Suprapubic skin (tissue), 4 donors: ENCODE data around the gene PTGER2. TPM values are rescaled to one million over a fixed set of nuclear protein-coding genes. Genes with fewer than 3 reads are reported as not detected.

ENCODE experiments used
- DNase-seq, 2 donors: peaks; one replicate each; pipeline ENCODE4 v3.0.0-alpha.2; 2019; ENCODE audit warnings: low spot score in 2 of 2
- H3K27ac ChIP-seq: fragments of 200-600 bp; sonication (generic); one replicate; pipeline ENCODE4 v1.5.1; 2019
- H3K27me3 ChIP-seq: fragments of 200-600 bp; sonication (generic); one replicate; pipeline ENCODE4 v1.5.1; 2019
- H3K36me3 ChIP-seq: fragments of 200-600 bp; sonication (generic); one replicate; pipeline ENCODE4 v1.5.1; 2019
- H3K4me1 ChIP-seq: fragments of 200-600 bp; sonication (generic); one replicate; pipeline ENCODE4 v1.5.1; 2019
- H3K4me3 ChIP-seq: fragments of 200-600 bp; sonication (generic); one replicate; pipeline ENCODE4 v1.5.1; 2019; ENCODE audit warnings: mild to moderate bottlenecking
- H3K9me3 ChIP-seq: fragments of 200-600 bp; sonication (generic); one replicate; pipeline ENCODE4 v1.5.1; 2019
- EP300 ChIP-seq: sonication (generic); formaldehyde crosslinking; IDR thresholded peaks from one replicate; pipeline ENCODE4 v1.6.1; 2017; ENCODE audit warnings: antibody characterized with exemption
- POLR2A ChIP-seq, 2 donors: fragments of 450-650 bp; IDR thresholded peaks; one replicate each; pipeline ENCODE4 v1.6.1; 2017; ENCODE audit warnings: antibody characterized with exemption in 2 of 2, mild to moderate bottlenecking in 2 of 2, moderate library complexity in 2 of 2
- POLR2AphosphoS5 ChIP-seq, 3 donors: sonication (generic); formaldehyde crosslinking; IDR thresholded peaks; one replicate each; pipeline ENCODE4 v1.6.1; 2017; ENCODE audit warnings: antibody characterized with exemption in 3 of 3
- WGBS: methylation state at CpG from one replicate; pipeline ENCODE4 v1.1.5; 2018; 5-methylcytosine and 5-hydroxymethylcytosine counted together
- total RNA-seq, 4 donors: library from RNA; depleted of rRNA; stranded (reverse); fragments of >200 nt; gene quantifications; one replicate each; pipeline ENCODE4 v1.1.0, GENCODE V29; 2016
- TF ChIP-seq, protein P1 (sequence below), 2 donors: fragments of 200-600 bp in 1 of 2; fragments of 450-650 bp in 1 of 2; sonication (generic) in 1 of 2; IDR thresholded peaks; one replicate each; pipeline ENCODE4 v1.5.1; 2016 to 2019; ENCODE audit warnings: antibody characterized with exemption in 2 of 2, mild to moderate bottlenecking in 1 of 2, moderate library complexity in 1 of 2

The PTGER2 gene
- total RNA-seq, 4 donors from 2014 or later = 0.49 to 1.0 (median 0.68) TPM

DNA sequence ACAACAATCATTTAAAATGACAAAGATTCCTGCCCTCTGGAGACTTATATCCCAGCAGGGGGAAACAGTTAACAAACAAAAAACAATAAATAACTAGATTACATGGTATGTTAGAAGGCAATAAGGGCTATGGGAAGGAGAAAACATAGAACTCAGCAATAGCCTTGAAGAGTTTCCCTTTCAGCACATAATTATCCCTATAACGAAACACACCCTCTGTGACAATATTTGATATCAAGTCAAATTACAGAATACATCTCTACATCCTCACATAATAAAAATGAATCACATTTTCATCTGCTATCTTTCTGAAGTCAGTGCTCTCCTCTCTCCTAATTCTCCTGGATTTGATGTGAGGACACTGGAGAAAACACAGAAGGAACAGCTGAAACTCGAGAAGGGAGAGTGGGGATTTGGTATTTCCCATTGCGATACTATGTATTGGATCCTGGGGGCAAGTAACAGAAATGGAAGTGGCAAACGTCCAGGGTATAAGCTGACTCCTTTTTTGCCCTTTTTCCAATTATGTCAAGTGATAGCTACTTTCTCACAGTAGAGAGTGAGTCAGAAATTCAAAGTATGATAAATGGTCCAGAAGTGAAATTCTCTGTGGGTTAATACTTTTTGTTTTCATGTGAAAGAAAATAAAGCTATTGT is 9.7 kb upstream of the PTGER2 start:
- no peak overlapping the region for H3K27ac ChIP-seq
- no peaks in the 10 kb centered on the region for H3K9me3 ChIP-seq
- TF ChIP-seq POLR2AphosphoS5 (IDR thresholded peaks at IDR 0.05) (no peak), POLR2A (IDR thresholded peaks at IDR 0.05) (no peak), EP300 (no peak)
- TF ChIP-seq, protein P1, sequence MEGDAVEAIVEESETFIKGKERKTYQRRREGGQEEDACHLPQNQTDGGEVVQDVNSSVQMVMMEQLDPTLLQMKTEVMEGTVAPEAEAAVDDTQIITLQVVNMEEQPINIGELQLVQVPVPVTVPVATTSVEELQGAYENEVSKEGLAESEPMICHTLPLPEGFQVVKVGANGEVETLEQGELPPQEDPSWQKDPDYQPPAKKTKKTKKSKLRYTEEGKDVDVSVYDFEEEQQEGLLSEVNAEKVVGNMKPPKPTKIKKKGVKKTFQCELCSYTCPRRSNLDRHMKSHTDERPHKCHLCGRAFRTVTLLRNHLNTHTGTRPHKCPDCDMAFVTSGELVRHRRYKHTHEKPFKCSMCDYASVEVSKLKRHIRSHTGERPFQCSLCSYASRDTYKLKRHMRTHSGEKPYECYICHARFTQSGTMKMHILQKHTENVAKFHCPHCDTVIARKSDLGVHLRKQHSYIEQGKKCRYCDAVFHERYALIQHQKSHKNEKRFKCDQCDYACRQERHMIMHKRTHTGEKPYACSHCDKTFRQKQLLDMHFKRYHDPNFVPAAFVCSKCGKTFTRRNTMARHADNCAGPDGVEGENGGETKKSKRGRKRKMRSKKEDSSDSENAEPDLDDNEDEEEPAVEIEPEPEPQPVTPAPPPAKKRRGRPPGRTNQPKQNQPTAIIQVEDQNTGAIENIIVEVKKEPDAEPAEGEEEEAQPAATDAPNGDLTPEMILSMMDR (IDR thresholded peaks at IDR 0.05) = no peak
- 76% methylated on average over 4 of the region's 4 CpGs for WGBS
- no peak for DNase-seq
- no peaks in the 10 kb centered on the region for H3K27me3 ChIP-seq
- H3K4me1 ChIP-seq = no peaks in the 10 kb centered on the region
- no peaks in the 10 kb centered on the region for H3K36me3 ChIP-seq
- H3K4me3 ChIP-seq = no peak overlapping the region

DNA sequence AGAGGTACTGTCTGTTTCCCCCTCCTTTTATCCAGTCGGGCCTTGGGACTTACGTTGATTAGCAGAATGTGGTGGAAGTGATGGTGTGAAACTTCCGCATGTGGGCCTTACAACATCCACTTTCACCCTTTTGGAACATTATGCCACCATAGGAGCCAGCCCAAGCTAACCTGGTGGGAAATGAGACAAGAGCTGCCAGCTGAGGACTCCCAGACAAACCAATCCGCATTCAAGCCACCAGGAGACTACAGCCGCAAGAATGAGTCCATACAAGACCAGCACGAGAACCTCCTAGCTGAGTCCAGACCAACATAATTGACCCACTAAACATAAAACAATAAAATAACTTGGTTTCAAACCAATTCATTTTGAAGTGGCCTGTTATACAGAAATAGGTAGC is 9.1 kb upstream of the PTGER2 start:
- WGBS = 98% methylated on average over 6 of the region's 6 CpGs
- TF ChIP-seq, protein P1 (IDR thresholded peaks at IDR 0.05) = no peak
- no peak for TF ChIP-seq POLR2A (IDR thresholded peaks at IDR 0.05)
- TF ChIP-seq EP300 = no peak
- TF ChIP-seq POLR2AphosphoS5 (IDR thresholded peaks at IDR 0.05) = no peak
- no peak overlapping the region for H3K27ac ChIP-seq
- no peaks in the 10 kb centered on the region for H3K36me3 ChIP-seq
- no peaks in the 10 kb centered on the region for H3K27me3 ChIP-seq
- no peaks in the 10 kb centered on the region for H3K9me3 ChIP-seq
- H3K4me1 ChIP-seq = no peaks in the 10 kb centered on the region
- DNase-seq = no peak
- no peak overlapping the region for H3K4me3 ChIP-seq

DNA sequence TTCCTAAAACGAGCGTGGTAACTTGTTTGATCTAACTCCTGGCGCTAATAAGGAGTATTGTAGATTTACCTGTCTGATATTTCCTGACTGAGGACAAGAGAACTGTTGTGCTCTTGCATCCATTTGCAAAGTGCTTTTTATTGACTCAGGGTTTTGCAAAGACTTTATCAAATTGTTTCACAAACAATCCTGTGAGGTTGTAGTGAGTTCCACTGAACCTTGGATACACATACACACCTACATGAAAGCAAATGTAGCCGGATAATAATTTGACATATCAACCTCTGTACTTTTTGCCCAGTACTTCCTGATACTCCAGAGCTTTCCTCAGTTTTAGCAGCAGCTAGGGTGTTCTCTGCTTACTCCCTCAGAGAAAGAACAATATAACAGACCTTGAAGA is 6.7 kb upstream of the PTGER2 start:
- DNase-seq = no peak
- peaks cover 2% of the 10 kb centered on the region for H3K4me1 ChIP-seq
- no peak overlapping the region for H3K27ac ChIP-seq
- H3K4me3 ChIP-seq = no peak overlapping the region
- H3K36me3 ChIP-seq = no peaks in the 10 kb centered on the region
- TF ChIP-seq POLR2A (IDR thresholded peaks at IDR 0.05) (no peak), EP300 (no peak), POLR2AphosphoS5 (IDR thresholded peaks at IDR 0.05) (no peak)
- TF ChIP-seq, protein P1 (IDR thresholded peaks at IDR 0.05) = no peak
- H3K9me3 ChIP-seq = no peaks in the 10 kb centered on the region
- WGBS = 84% methylated on average over 4 of the region's 4 CpGs
- H3K27me3 ChIP-seq = no peaks in the 10 kb centered on the region

DNA sequence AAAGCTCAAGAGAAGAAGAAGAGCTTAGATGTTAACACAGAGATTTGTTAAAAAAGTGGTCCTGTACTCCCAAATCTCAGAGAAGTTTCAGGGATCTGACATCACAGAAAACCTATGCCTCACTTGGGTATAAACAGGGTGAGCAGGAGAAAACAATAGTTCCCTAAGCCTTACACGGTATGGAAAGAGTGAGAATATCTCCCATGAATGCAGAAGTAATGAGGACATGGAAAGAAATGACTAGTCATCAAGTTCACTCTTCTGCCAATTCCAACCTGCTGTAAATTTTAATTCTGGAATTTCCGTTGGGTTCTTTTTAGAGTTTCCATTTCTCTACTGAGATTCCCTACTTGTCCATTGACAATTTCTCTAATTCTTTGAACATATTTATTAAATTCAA is 6.2 kb upstream of the PTGER2 start:
- no peak for TF ChIP-seq EP300
- TF ChIP-seq, protein P1 (IDR thresholded peaks at IDR 0.05) = no peak
- TF ChIP-seq POLR2A (IDR thresholded peaks at IDR 0.05) = no peak
- TF ChIP-seq POLR2AphosphoS5 (IDR thresholded peaks at IDR 0.05) = no peak
- Histone ChIP-seq H3K4me1 (peaks cover 7% of the 10 kb centered on the region), H3K27ac (no peak overlapping the region), H3K4me3 (no peak overlapping the region), H3K27me3 (no peaks in the 10 kb centered on the region), H3K36me3 (no peaks in the 10 kb centered on the region), H3K9me3 (no peaks in the 10 kb centered on the region)
- DNase-seq = no peak
- 63% methylated on average over 2 of the region's 2 CpGs for WGBS

DNA sequence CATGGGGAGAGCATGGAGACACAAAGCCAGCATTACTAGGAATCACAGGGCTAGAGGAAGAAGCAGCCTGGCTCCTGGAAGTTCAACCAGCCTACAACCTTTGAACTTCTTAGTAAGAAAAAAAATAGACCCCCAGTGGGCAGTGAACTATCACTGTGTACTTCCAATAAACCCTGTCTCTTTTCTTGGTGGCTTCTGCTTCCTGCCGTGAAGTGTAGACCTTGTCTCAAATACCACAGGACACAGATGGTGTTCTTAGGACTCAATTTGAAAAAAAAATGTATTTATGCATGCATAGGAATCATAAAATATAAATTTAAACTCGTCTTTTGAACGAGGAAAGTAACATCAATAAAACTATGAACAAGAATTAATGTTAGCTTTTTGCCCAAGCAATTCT is 3.6 kb upstream of the PTGER2 start:
- no peaks in the 10 kb centered on the region for H3K9me3 ChIP-seq
- no peak overlapping the region for H3K27ac ChIP-seq
- H3K4me1 ChIP-seq = peaks cover 29% of the 10 kb centered on the region
- no peak for DNase-seq
- no peak overlapping the region for H3K4me3 ChIP-seq
- H3K27me3 ChIP-seq = peaks cover 19% of the 10 kb centered on the region
- TF ChIP-seq POLR2AphosphoS5 (IDR thresholded peaks at IDR 0.05) = no peak
- TF ChIP-seq, protein P1 (IDR thresholded peaks at IDR 0.05) = no peak
- no peak for TF ChIP-seq EP300
- no peak for TF ChIP-seq POLR2A (IDR thresholded peaks at IDR 0.05)
- H3K36me3 ChIP-seq = no peaks in the 10 kb centered on the region
- WGBS = 85% methylated on average over 3 of the region's 3 CpGs
